GM19395 (cell line): Measurements from ENCODE around the gene SLC37A1.

Source experiments
- ATAC-seq: cut with Tn5 transposase; IDR thresholded peaks from one replicate; pipeline ENCODE4 v1.9.1; 2021; ENCODE audit warnings: mild to moderate bottlenecking, moderate library complexity; ENCODE audit not compliant: unreplicated experiment

SLC37A1 gene

GRCh38 chr21:42558846-42559245 lies 45.2 kb downstream of the SLC37A1 start:
- no peak for ATAC-seq

GRCh38 chr21:42559326-42559725 lies 45.7 kb downstream of the SLC37A1 start:
- ATAC-seq, result no peak

GRCh38 chr21:42560517-42561179 lies 47.0 kb downstream of the SLC37A1 start:
- no peak for ATAC-seq

GRCh38 chr21:42561762-42562650 lies 48.4 kb downstream of the SLC37A1 start:
- ATAC-seq, result no peak

- no peak for ATAC-seq
Observed at GRCh38 chr21:42562816-42563215, 49.2 kb downstream of the SLC37A1 start.

GRCh38 chr21:42563261-42563660 lies 49.6 kb downstream of the SLC37A1 start:
- no peak for ATAC-seq

GRCh38 chr21:42563686-42564085 lies 50.0 kb downstream of the SLC37A1 start:
- no peak for ATAC-seq

GRCh38 chr21:42564561-42564971 lies 50.9 kb downstream of the SLC37A1 start:
- no peak for ATAC-seq

- ATAC-seq, result no peak
Observed at GRCh38 chr21:42565206-42565810, 51.7 kb downstream of the SLC37A1 start.

GRCh38 chr21:42565886-42566523 lies 52.4 kb downstream of the SLC37A1 start:
- no peak for ATAC-seq

GRCh38 chr21:42566524-42567213 lies 53.0 kb downstream of the SLC37A1 start:
- ATAC-seq, result no peak

GRCh38 chr21:42567214-42567555 lies 53.5 kb downstream of the SLC37A1 start:
- ATAC-seq, result no peak

- no peak for ATAC-seq
Observed at GRCh38 chr21:42567861-42568260, 54.2 kb downstream of the SLC37A1 start.

- no peak for ATAC-seq
Observed at GRCh38 chr21:42568376-42568775, 54.7 kb downstream of the SLC37A1 start.

- no peak for ATAC-seq
Observed at GRCh38 chr21:42568866-42569731, 55.4 kb downstream of the SLC37A1 start.

- no peak for ATAC-seq
Observed at GRCh38 chr21:42569732-42570301, 56.2 kb downstream of the SLC37A1 start.

- no peak for ATAC-seq
Observed at GRCh38 chr21:42570362-42570761, 56.7 kb downstream of the SLC37A1 start.

GRCh38 chr21:42570841-42571387 lies 57.3 kb downstream of the SLC37A1 start:
- ATAC-seq, result no peak
